ENCODE measurements around the gene ATAT1. TPM values are rescaled to one million over a fixed set of nuclear protein-coding genes. Genes with fewer than 3 reads are reported as not detected.

Gene ATAT1
- total and polyA plus RNA-seq, 2 of the 13 experiments (the other 11 are each of a cell fraction or from before 2014, with no cell fraction given) = 9.2 to 23.6 TPM

DNA sequence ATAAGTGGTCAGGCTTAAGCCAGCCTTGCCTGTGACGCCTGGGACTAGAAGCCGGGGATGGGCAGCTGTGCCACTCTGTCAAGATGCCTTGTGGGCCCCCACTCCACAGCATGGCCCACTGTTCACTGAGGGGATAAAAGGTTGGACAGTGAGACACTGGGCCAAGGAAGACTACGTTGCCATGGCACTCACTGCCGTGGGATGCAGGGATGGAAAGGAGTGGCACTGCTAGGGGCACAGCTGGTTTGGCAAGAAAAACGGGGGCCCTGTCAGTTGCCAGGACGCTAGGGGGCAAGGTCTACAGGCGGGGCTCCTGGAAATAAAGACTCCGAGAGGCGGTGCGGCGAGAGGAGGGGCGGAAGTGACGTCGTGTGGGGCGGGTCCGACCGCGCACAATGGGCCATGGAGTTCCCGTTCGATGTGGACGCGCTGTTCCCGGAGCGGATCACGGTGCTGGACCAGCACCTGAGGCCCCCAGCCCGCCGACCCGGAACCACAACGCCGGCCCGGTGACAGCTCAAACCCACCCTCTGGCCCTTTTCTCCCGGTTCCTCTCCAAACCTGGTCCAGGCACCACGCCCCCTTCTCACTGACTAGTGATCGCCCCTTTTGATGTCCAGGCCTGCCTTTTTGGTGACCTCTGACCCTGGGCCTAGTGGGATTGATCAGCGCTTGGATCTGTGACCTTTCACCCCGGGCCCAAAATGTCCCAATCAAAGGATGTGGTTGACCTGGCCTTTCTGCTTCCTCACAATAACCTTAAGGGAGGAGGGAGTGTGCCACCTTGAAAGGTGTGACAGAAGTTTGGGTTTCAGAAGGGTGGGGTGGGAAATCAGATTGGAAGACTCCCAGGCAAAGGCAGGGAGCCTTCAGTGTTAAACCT lies at the start of gene ATAT1 (continued):
- TF ChIP-seq SYNCRIP (IDR thresholded peaks at IDR 0.05; ENCODE audit: insufficient read depth, low read depth, low read length) = no peak
- TF ChIP-seq TBX2 (CRISPR knock-in tag; IDR thresholded peaks at IDR 0.05; ENCODE audit: borderline replicate concordance) = peak; percentile 92
- TF ChIP-seq, protein P1, sequence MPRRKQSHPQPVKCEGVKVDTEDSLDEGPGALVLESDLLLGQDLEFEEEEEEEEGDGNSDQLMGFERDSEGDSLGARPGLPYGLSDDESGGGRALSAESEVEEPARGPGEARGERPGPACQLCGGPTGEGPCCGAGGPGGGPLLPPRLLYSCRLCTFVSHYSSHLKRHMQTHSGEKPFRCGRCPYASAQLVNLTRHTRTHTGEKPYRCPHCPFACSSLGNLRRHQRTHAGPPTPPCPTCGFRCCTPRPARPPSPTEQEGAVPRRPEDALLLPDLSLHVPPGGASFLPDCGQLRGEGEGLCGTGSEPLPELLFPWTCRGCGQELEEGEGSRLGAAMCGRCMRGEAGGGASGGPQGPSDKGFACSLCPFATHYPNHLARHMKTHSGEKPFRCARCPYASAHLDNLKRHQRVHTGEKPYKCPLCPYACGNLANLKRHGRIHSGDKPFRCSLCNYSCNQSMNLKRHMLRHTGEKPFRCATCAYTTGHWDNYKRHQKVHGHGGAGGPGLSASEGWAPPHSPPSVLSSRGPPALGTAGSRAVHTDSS (CRISPR knock-in tag; conservative IDR thresholded peaks at IDR 0.05) = no peak
- TF ChIP-seq, protein P2, sequence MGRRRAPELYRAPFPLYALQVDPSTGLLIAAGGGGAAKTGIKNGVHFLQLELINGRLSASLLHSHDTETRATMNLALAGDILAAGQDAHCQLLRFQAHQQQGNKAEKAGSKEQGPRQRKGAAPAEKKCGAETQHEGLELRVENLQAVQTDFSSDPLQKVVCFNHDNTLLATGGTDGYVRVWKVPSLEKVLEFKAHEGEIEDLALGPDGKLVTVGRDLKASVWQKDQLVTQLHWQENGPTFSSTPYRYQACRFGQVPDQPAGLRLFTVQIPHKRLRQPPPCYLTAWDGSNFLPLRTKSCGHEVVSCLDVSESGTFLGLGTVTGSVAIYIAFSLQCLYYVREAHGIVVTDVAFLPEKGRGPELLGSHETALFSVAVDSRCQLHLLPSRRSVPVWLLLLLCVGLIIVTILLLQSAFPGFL (CRISPR knock-in tag; IDR thresholded peaks at IDR 0.05) = no peak
- no peak for TF ChIP-seq EHMT2 (IDR thresholded peaks at IDR 0.05; ENCODE audit: borderline replicate concordance, low read depth, low read length)
- TF ChIP-seq TSC22D2 (CRISPR knock-in tag; IDR thresholded peaks at IDR 0.05; ENCODE audit: borderline replicate concordance) = 0 out of 2 replicates have a peak, but pooled peaks have one; percentile 51
- TF ChIP-seq MAFG (CRISPR knock-in tag; IDR thresholded peaks at IDR 0.05) = no peak
- no peak for TF ChIP-seq HMGA1 (CRISPR knock-in tag; conservative IDR thresholded peaks at IDR 0.05)
- TF ChIP-seq ZNF230 (CRISPR knock-in tag; IDR thresholded peaks at IDR 0.05) = peak; percentile 88; the same call in 1 of the 2 replicates
- TF ChIP-seq, protein P3, sequence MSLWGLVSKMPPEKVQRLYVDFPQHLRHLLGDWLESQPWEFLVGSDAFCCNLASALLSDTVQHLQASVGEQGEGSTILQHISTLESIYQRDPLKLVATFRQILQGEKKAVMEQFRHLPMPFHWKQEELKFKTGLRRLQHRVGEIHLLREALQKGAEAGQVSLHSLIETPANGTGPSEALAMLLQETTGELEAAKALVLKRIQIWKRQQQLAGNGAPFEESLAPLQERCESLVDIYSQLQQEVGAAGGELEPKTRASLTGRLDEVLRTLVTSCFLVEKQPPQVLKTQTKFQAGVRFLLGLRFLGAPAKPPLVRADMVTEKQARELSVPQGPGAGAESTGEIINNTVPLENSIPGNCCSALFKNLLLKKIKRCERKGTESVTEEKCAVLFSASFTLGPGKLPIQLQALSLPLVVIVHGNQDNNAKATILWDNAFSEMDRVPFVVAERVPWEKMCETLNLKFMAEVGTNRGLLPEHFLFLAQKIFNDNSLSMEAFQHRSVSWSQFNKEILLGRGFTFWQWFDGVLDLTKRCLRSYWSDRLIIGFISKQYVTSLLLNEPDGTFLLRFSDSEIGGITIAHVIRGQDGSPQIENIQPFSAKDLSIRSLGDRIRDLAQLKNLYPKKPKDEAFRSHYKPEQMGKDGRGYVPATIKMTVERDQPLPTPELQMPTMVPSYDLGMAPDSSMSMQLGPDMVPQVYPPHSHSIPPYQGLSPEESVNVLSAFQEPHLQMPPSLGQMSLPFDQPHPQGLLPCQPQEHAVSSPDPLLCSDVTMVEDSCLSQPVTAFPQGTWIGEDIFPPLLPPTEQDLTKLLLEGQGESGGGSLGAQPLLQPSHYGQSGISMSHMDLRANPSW (CRISPR knock-in tag; IDR thresholded peaks at IDR 0.05; ENCODE audit: borderline replicate concordance) = no peak
- no peak; the same call in 1 of the 2 replicates for TF ChIP-seq SNAPC2 (CRISPR knock-in tag; IDR thresholded peaks at IDR 0.05)
- TF ChIP-seq HNRNPLL (IDR thresholded peaks at IDR 0.05; ENCODE audit: low read depth, low read length, poor library complexity, severe bottlenecking) = peak; percentile 64
- peak; percentile 99 for TF ChIP-seq NR2C2 (CRISPR knock-in tag; IDR thresholded peaks at IDR 0.05; ENCODE audit: borderline replicate concordance)
- TF ChIP-seq U2AF1 (optimal IDR thresholded peaks at IDR 0.05; ENCODE audit: low read depth, low read length) = peak; percentile 42
- peak; percentile 73; the same call in 1 of the 2 replicates for TF ChIP-seq ZNF616 (CRISPR knock-in tag; IDR thresholded peaks at IDR 0.05; ENCODE audit: low read depth)
- no peak for TF ChIP-seq SP1 (IDR thresholded peaks at IDR 0.05)
- TF ChIP-seq SP1 (CRISPR knock-in tag; IDR thresholded peaks at IDR 0.05) = peak; percentile 84
- no peak for TF ChIP-seq ZC3H4 (CRISPR knock-in tag; IDR thresholded peaks at IDR 0.05; ENCODE audit: borderline replicate concordance)
